ENCODE data around the gene ZNF792. TPM values are rescaled to one million over a fixed set of nuclear protein-coding genes. Genes with fewer than 3 reads are reported as not detected.
A peak's percentile ranks its signal among the peaks of the same experiment; 100 is the strongest.
"Not testable (repeated sequence)": the region's sequence is repeated elsewhere in the genome, so short reads cannot be mapped to it uniquely, and the experiment has no call there.

Gene ZNF792
- total RNA-seq, 1 donor from 2014 or later = 3.3 TPM

- DNase-seq (ENCODE audit: low read depth) = no peak
- H3K4me3 ChIP-seq (ENCODE audit: low read depth, low read length) = no peak overlapping the region
- TF ChIP-seq CTCF (conservative IDR thresholded peaks at IDR 0.05; ENCODE audit: low read depth, low read length) = no peak
Measured at GRCh38 chr19:35002037-35002535, 38.1 kb upstream of the ZNF792 start.

- TF ChIP-seq CTCF (conservative IDR thresholded peaks at IDR 0.05; ENCODE audit: low read depth, low read length) = no peak
- no peak for DNase-seq (ENCODE audit: low read depth)
Measured at GRCh38 chr19:35000647-35001501, 36.8 kb upstream of the ZNF792 start.

GRCh38 chr19:35000338-35000646, 36.3 kb upstream of the ZNF792 start:
- H3K4me3 ChIP-seq (ENCODE audit: low read depth, low read length) = peak overlapping the region; percentile 84
- no peak for TF ChIP-seq CTCF (conservative IDR thresholded peaks at IDR 0.05; ENCODE audit: low read depth, low read length)
- DNase-seq (ENCODE audit: low read depth) = no peak

More at GRCh38 chr19:35000647-35001501, 36.8 kb upstream of the ZNF792 start:
- H3K4me3 ChIP-seq (ENCODE audit: low read depth, low read length) = peak overlapping the region; percentile 84

GRCh38 chr19:34999498-35000337, 35.7 kb upstream of the ZNF792 start, which contains the start of gene GRAMD1A:
Gene GRAMD1A (plus strand): TSS chr19:35000323. CDS start chr19:35000479, 156 bp downstream.
- no peak for TF ChIP-seq CTCF (conservative IDR thresholded peaks at IDR 0.05; ENCODE audit: low read depth, low read length)
- peak within 1 kb of the TSS; percentile 84 for H3K4me3 ChIP-seq (ENCODE audit: low read depth, low read length)
- peak; percentile 58 for DNase-seq (ENCODE audit: low read depth)

GRCh38 chr19:34998777-34999497, 34.9 kb upstream of the ZNF792 start:
- no peak for DNase-seq (ENCODE audit: low read depth)
- TF ChIP-seq CTCF (conservative IDR thresholded peaks at IDR 0.05; ENCODE audit: low read depth, low read length) = no peak
- H3K4me3 ChIP-seq (ENCODE audit: low read depth, low read length) = peak overlapping the region; percentile 84

GRCh38 chr19:34998224-34998623, 34.2 kb upstream of the ZNF792 start:
- not testable (repeated sequence) for H3K4me3 ChIP-seq (ENCODE audit: low read depth, low read length); DNase-seq (ENCODE audit: low read depth)

Measured in epithelial cell of proximal tubule (primary cell).